Effector CD8-positive, alpha-beta T cell (primary cell): ENCODE data around the gene SLAMF1.
A peak's percentile ranks its signal among the peaks of the same experiment; 100 is the strongest.
"Not testable (repeated sequence)": the region's sequence is repeated elsewhere in the genome, so short reads cannot be mapped to it uniquely, and the experiment has no call there.

Experiments
- DNase-seq: peaks from one replicate; lab custom pipeline; 2025; lab: John Stamatoyannopoulos, UW

The SLAMF1 gene

GRCh38 chr1:160605792-160606479 lies 40.9 kb downstream of the SLAMF1 start:
- DNase-seq = no peak

- no peak for DNase-seq
Measured at GRCh38 chr1:160605205-160605604, 41.6 kb downstream of the SLAMF1 start.

GRCh38 chr1:160597705-160598104 lies 49.1 kb downstream of the SLAMF1 start:
- no peak for DNase-seq

GRCh38 chr1:160597051-160597450 lies 49.8 kb downstream of the SLAMF1 start:
- DNase-seq = no peak

- DNase-seq = no peak
Measured at GRCh38 chr1:160590488-160590887, 56.4 kb downstream of the SLAMF1 start.

- no peak for DNase-seq
Measured at GRCh38 chr1:160588468-160588867, 58.4 kb downstream of the SLAMF1 start.

- DNase-seq = no peak
Measured at GRCh38 chr1:160584784-160585183, 62.1 kb downstream of the SLAMF1 start.

GRCh38 chr1:160582976-160583375 lies 63.9 kb downstream of the SLAMF1 start:
- DNase-seq = not testable (repeated sequence)

- no peak for DNase-seq
Measured at GRCh38 chr1:160581961-160582360, 64.9 kb downstream of the SLAMF1 start.

- DNase-seq = no peak
Measured at GRCh38 chr1:160580221-160580812, 66.5 kb downstream of the SLAMF1 start.

- DNase-seq = no peak
Measured at GRCh38 chr1:160579216-160579701, 67.6 kb downstream of the SLAMF1 start, which contains the start of gene CD84. Gene CD84 (minus strand): TSS chr1:160579496. CDS start chr1:160579437, 59 bp downstream.

GRCh38 chr1:160578525-160579191 lies 68.2 kb downstream of the SLAMF1 start:
- no peak for DNase-seq

GRCh38 chr1:160578175-160578524 lies 68.7 kb downstream of the SLAMF1 start:
- DNase-seq = no peak

GRCh38 chr1:160577671-160578070 lies 69.2 kb downstream of the SLAMF1 start:
- DNase-seq = no peak

- DNase-seq = no peak
Measured at GRCh38 chr1:160576884-160577283, 70.0 kb downstream of the SLAMF1 start.

GRCh38 chr1:160576390-160576789 lies 70.5 kb downstream of the SLAMF1 start:
- no peak for DNase-seq

GRCh38 chr1:160575112-160575664 lies 71.7 kb downstream of the SLAMF1 start:
- DNase-seq = no peak

- DNase-seq = no peak
Measured at GRCh38 chr1:160570840-160571239, 76.0 kb downstream of the SLAMF1 start.

GRCh38 chr1:160569806-160570205 lies 77.0 kb downstream of the SLAMF1 start:
- no peak for DNase-seq

- DNase-seq = peak; percentile 21
Measured at GRCh38 chr1:160567858-160568682, 78.8 kb downstream of the SLAMF1 start.

GRCh38 chr1:160567341-160567740 lies 79.5 kb downstream of the SLAMF1 start:
- no peak for DNase-seq

- no peak for DNase-seq
Measured at GRCh38 chr1:160565564-160565963, 81.3 kb downstream of the SLAMF1 start.
